NCI-H2029 treated with DMSO at 0.1 percent for 48 hours (cell line): Measurements from ENCODE around the gene PLA2G4F.
"Not testable (repeated sequence)": the region's sequence is repeated elsewhere in the genome, so short reads cannot be mapped to it uniquely, and the experiment has no call there.

Experiments used
- DNase-seq: peaks from one replicate; lab custom pipeline; 2025; lab: John Stamatoyannopoulos, UW

PLA2G4F gene

GRCh38 chr15:42100021-42100800 lies 56.2 kb downstream of the PLA2G4F start:
- no peak for DNase-seq

- no peak for DNase-seq
These were observed 59.4 kb downstream of the PLA2G4F start for GRCh38 chr15:42097018-42097417.

GRCh38 chr15:42094512-42094963 lies 61.9 kb downstream of the PLA2G4F start, which contains the start of gene PLA2G4D:
Gene PLA2G4D (minus strand): TSS chr15:42094562. CDS start chr15:42094459, 103 bp downstream.
- DNase-seq: peak; percentile 70

- DNase-seq: no peak
These were observed 62.5 kb downstream of the PLA2G4F start for GRCh38 chr15:42093966-42094365.

- no peak for DNase-seq
These were observed 63.8 kb downstream of the PLA2G4F start for GRCh38 chr15:42092398-42093318.

GRCh38 chr15:42091753-42092397 lies 64.6 kb downstream of the PLA2G4F start:
- not testable (repeated sequence) for DNase-seq

GRCh38 chr15:42090781-42091180 lies 65.7 kb downstream of the PLA2G4F start:
- DNase-seq: no peak

- no peak for DNase-seq
These were observed 66.1 kb downstream of the PLA2G4F start for GRCh38 chr15:42090370-42090769.

- no peak for DNase-seq
These were observed 66.5 kb downstream of the PLA2G4F start for GRCh38 chr15:42089942-42090341.
